ENCODE results near the gene IQGAP3.

IQGAP3 gene

DNA sequence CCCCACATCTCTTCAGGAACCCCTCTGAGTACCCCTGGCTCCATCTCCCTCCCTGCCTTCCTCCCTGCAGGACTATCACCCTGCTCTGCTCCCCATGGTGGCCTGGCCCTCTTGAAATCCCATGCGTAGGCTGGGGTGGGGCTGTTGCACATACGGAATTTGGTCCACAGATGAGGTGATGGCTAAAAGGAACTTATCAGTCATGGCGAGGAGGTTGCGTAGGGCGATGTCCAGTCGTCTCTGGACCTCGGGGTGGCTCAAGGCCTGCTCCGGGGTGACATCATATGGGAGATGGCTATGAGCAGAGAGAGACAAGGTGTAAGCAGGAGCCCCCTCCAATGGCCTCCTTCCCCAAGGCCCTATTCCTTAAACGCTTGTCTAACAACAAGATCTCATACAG is 35.3 kb downstream of the IQGAP3 start:
- no peak for DNase-seq

DNA sequence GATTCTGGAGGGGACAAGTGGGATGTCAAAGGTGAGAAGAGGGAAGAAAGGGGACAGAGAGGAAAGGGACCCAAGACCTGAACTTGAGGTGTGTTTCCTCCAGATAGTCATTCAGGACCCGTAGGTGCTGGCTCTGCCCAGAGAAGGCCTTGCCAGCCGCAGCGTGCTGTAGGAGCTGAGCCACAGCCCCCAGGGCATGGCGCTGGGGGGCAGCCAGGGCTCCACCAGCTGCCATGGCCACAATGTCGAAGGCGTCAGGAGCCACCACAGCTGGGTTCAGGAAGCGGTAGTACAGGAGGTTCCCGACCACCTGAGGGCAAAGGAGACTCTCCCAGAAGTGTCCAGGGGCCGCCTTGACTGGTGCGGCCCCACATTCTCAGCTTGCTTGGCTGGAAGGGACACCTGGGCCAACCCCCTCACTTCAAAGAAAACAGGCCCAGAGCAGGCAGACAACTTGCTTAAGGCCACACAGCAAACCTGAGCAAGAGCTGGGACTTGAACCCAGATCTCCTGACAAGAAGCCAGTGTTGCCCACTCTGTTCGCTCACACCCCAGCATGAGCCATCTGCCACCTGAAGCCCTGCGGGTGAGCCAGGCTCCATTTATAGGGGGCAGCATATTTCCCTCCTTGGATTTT is 37.8 kb downstream of the IQGAP3 start:
- DNase-seq: no peak

DNA sequence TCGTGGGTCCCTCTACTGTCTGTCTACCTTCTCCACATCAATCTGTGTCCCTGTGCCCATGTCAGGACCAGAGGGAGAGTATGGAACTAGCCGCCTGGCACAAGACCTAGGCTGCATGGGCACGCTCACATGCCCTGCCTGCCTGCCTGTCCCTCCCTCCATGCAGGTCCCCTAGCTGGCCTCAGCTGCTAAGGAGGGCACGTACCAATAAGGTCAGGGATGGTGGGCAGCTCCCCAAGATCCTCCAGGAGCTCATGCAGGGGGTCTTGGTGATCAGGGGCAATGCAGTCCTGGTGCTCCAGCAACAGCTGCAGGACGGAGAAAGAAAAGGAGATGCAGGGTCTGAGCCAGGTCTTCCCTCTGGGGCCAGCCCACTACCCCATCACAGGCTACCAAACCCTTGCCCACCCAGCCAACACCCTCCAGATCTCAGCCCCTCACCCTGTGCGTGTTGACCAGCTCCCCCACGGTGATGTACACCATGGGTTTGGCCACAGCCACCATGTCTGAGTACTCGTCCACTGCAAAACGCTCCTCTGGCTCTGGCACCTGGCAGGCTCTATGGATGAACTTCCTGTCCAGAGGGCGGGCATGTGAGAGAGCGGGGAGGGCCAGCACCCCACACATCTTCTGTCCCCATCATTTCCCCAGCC is 38.7 kb downstream of the IQGAP3 start:
- DNase-seq: no peak

DNA sequence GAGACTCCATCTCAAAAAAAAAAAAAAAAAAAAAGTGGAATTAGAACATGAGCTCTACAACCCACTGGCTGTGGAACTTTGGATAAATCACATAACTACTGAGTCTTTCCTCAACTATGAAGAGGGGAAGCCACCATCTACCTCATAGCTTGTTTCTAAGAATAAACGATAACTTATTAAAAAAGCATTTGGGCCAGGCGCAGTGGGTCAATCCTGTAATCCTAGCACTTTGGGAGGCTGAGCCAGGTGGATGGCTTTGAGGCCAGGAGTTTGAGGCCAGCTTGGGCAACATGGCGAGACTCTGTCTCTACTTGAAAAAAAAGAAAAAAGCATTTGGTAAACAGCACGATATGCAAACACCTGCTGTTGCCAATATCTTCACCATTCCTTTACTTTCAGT is 40.0 kb downstream of the IQGAP3 start:
- DNase-seq: no peak

DNA sequence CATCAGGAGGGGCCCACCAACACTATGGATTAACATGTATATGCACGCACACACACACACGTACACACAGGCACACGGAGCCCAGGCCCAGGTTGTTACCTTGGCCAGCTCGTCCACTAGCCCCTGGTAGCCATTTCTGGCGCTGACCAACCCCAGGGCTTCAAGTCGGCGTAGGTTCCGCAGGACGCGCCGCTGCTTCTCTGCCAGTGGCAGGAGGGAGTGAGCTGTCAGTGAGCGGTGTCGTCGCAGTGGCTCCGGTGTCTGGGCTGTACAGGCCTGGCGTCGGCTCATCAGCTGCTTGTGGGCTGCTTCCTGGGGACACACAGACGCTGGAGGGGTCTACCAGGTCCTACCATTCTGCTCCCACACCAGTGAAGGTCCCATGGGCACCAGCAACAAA is 42.4 kb downstream of the IQGAP3 start:
- DNase-seq: no peak

DNA sequence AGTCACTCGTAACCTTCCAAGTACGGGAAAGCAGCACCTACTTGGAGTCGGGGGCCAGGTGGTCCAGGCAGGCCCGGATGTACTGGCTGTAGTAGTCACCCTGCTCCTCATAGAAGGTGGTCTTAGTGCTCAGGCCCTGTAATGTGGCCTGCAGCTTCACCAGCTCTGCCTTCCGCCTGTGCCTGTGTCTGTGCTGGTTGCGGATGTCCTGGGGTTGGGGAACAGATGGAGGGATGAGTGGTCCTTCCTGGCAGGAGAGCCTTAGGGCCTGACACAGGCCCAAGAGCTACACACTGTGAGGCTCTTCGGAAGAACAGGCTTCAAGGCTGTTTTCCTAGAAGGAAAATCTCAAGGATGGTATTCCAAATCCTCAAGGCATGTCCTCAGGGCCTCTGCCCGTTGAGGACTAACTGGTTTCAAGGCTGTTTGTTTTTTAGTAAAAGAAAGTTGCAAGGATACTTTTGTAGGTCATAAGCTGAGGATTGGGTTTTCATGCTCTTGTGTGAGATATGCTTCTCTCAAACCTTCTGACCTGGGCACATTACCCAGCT is 43.4 kb downstream of the IQGAP3 start:
- DNase-seq: no peak

DNA sequence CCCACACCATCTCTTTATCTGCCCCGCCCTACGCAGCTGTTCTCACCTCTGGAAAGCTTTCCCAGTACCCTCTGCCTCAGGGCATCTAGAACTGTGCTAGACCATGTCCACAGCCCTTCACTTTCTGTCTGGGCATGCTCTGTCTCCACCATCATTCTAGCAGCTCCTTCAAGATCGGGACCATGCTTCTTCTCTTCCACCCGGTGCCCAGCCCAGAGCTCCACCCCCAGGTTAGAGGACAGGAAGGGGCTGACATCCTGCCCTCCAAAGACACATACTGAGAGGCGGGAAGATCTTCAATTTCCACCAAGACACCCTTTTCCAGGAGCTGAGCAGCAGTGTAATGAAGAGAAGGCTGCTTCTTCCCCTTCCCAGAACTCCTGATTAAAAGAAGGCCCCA is 44.1 kb downstream of the IQGAP3 start:
- no peak for DNase-seq

DNA sequence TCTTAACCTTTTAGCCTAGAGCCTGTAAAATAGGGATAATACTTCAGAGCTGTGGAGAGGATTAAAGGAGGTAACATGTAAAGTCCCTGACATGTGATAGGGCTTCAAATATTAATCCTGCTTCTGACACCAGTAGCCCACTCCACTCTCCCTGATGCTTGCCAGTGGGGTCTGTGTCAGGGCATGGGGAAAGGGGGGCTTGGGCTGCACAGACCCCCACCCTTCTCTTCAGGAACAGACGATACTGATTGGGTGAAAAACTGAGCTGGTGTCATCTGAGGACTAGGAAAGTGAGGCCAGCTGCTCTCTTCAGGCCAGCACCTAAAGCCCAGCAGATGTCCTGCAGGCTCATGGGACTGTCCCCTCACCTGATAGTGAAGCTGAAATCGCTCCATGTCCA is 44.8 kb downstream of the IQGAP3 start:
- DNase-seq: no peak

DNA sequence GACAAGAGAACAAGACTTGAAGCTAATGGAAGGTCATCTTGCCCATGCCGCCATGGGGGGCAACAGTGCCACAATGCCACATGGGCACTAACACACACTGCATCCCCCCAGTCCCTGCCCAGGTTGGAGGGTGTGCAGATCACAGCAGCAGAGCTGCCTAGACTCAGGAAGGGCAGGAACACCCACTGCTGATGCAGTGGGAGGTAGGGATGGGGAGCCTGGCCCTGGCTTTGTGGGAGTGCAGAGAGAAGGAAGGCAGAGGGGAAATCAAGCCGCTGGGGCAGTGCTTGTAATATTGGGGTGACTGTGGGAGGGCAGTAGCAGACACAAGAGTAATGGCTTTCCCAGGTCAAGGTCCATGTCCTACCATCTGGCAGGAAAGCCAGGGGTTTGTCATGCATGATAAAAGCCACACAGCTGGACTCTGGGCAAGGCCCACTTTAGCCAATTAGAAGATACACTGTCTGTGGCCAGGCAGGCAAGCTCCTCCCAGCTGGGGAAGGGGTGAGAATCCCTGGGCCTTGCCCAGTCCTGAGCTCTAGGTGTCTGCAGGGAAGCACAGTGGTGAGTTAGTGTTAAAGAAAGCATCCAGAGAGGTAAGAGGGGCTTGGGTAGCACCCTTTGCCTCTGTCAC is 46.4 kb downstream of the IQGAP3 start:
- DNase-seq: no peak

DNA sequence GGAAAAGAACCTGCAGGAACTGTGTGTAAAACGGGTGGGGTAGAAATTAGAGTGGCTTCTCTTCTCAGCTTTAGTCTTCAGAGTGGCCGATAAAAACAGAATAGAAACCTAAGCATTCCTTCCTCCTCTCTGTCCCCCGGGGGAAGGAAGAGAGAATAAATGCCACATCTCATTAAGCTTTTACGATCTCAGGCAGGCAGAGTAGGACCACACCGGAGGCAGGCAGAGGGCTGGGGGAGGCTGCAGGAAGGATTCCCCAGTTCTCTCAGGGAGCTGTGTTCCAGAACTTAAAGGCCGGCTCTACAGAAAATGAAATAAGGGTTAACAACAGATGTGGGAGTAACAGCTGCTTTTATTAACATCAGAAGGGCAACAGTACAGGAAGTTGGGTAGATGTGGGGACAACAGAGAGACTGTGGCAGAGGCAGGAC is 47.3 kb downstream of the IQGAP3 start:
- no peak for DNase-seq

DNA sequence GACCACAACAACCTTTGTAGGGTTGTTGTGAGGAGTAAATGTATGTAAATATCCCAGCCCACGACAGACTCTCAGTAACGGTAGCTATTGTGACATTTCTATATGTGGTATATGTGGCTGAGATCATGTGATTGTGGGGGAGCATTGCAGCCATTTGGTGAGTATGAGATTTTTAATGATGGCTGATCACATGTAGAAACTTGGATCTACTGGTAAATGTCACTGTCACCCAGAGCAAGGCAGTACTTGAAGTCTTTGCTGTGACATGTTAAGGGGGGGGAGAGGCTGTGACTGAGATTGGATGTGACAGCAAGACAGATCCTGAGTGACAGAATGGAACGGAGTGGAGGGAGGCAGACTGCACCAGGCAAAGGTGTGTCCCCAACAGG is 47.9 kb downstream of the IQGAP3 start:
- no peak for DNase-seq

DNA sequence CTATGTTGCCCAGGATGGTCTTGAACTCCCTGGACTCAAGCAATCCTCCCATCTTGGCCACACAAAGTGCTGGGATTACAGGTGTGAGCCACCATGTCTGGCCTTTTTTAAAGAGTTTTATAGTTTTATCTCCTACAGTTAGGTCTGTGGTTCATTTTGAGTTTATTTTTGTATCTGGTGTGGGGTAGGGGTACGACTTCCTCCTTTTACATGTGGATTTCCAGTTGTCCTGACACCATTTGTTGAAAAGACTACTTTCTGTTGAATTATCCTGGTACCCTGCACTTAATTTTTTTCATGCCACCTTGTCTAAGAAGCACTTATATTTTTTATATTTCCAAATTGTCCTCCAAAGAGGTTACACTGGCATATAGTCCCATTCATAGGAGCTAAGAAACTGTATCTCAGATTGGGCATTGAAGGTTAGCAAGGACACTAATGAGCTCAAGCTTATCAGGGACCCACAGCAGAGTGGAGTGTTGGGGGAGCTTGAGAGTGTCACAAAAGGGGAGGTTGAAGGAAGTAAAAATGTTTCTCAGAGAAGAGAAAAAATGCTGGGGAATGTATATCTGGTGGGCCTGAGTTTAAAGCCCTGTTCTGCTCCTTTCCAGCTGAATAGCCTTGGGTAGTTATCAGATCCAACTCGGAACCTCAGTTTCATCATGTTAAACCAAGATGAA is 48.4 kb downstream of the IQGAP3 start:
- no peak for DNase-seq

DNA sequence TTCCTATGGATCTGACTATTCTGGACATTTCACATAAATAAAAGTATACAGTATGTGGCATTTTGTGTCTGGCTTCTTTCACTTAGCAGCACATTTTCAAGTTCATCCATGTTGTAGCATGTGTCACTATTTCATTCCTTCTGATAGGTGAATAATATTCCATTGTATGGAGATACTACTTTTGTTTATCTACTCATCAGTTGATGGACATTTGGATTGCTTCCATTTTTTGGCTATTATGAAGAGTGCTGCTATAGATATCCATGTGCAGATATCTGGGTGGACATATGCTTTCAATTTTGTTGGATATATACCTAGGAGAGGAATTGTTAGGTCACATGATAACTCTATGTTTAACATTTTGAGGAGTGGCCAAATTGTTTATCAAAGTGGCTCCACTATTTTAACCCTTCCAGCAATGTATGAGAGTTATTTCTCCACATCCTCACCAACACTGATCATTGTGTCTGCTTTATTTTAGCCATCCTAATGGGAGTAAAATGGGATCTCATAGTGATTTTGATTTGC is 49.9 kb downstream of the IQGAP3 start:
- no peak for DNase-seq

DNA sequence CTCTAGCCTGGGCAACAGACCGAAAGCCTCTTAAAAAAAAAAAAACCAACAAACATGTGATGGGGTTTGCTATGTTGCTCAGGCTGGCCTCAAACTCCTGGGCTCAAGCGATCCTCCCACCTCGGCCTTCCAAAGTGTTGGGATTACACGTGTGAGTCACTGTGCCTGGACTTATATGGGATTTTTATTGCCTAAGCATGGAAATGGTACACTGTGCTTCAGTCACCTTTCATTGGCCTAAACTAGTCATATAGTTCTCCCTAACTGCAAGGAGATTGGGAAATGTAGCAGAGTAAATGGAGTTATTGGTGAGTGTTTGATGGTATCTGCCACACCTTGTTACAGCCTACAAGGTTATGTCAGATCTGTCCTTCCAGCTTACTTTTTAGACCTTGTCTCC is 54.6 kb downstream of the IQGAP3 start:
- DNase-seq: no peak

DNA sequence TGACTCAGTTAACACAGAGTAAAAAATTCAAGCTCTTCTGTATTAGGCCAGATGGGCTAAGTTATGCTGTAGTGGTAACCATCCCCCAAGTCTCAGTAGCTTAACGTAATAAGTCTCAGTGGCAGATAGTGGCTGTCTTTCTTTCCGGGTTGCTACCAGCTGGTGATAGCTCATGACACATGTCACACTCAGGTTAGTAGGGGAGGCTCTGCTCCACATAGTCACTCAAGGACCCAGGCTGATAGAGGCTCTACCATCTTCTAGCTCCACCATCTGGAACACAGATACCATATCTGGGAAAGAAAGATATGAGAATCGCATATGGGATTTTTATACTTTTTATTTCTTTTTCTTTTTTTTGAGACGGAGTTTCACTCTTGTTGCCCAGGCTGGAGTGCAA is 55.5 kb downstream of the IQGAP3 start:
- DNase-seq: no peak

DNA sequence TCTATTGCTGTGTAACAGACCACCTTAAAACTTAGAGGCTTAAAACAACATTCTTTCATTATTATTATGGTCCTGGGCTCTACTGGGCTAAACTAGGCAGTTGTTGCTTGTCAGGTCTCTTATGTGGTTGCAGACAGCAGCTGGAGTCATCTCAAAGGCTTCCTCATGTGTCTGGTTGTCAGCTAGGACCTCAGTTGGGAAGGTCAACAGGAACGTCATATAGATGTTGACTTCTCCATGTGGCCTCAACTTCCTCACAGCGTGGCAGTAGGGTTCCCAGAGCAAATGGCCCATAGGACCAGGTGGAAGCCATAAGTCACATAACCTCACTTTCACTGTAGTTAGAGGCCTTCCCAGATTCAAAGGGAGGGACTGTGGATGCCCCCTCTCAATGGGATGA is 56.4 kb downstream of the IQGAP3 start:
- DNase-seq: no peak

DNA sequence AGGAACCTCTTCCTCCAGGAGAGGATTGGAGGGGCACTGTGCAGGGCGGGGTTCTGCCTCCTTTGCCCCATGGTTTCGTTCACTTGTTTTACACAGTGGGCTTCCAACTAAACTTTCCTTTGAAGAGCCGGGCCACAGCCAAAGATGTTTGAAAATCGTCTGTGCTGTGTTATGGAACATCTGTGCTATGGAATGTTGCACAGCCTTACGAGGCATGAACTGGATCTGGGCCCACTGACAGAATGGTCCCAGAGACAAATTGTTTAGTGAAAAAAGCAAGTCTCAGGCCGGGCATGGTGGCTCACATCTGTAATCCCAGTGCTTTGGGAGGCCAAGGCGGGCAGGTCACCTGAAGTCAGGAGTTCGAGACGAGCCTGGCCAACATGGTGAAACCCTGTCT is 59.2 kb downstream of the IQGAP3 start:
- DNase-seq: no peak

DNA sequence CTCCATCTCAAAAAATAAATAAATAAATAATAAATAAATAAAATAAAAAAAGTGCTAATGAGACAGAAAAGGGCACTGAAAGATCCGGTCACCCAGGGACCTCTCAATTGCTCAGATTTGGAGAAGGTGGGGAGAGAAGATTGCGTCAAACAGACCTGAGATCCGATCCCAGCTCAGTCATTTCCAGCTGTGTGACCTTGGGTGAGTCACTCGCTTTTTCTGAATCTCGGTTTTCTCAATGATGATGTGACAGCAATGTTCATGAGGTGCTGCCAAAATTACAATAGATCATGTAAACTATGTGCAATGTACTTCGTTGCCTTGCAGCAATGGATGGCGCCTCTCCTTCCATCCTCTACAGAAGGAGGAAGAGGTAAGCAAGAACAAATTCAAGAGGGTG is 60.7 kb downstream of the IQGAP3 start:
- no peak for DNase-seq

DNA sequence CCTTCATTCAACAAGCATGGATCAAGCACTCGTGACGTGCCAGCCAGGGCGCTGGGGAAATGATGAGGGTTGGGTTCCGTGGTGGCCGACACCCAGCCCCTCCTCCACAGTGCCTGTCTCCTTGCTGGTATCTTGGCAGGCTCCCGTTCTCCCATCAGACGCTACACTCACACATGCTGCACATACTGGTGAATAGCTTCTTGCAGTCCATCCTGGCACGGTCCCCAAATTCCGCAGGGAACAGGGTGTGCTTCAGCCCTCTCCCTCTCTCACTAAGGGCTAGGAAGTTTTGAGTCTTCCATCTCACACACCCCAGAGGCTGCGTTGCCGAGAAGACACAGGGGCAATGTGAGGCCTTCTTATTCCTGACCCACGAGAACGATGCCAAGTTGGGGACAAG is 61.7 kb downstream of the IQGAP3 start:
- no peak for DNase-seq

DNA sequence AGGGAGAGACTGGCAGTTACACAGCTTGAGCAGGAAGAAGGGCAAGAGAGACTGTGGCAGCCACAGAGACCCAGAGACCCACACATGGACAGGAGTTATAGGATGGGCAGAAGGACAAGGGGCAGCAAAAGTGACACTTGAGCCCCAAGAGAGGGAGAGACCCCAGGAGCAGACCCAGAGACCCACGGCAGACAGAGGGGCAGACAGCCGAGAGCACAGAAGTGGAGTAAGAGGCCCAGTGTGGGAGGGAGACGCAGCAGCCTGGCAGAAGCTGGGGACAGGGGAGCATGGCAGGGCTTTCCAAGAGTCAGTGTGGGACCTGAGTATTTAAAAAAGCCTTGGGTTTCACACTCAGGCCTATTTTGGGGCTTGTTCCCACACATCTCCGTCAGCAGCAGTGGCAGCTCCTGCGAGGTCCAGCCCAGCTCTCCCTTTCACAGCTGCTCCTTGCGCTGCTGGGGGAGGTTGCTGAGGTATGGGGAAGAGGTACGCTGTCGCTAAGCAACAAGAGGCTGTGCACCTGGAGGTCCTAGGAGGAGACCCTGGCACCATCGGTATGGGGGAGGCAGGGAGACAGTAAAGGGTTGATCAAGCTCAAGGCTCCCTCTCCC is 62.8 kb downstream of the IQGAP3 start:
- DNase-seq: no peak

DNA sequence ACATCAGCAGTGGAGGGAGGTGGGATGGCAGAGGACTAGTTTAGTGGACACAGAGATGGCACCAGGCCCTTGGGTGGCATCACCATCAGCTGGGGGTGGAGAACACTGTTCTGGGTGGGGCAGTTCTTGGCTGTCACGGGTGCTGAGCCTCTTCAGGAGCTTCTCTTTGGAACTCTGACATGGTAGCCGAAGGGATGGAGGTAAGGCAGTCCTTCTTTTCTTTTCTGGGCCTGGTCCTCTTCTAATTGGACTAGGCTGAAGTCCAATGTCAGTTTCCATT is 63.5 kb downstream of the IQGAP3 start:
- DNase-seq: no peak

DNA sequence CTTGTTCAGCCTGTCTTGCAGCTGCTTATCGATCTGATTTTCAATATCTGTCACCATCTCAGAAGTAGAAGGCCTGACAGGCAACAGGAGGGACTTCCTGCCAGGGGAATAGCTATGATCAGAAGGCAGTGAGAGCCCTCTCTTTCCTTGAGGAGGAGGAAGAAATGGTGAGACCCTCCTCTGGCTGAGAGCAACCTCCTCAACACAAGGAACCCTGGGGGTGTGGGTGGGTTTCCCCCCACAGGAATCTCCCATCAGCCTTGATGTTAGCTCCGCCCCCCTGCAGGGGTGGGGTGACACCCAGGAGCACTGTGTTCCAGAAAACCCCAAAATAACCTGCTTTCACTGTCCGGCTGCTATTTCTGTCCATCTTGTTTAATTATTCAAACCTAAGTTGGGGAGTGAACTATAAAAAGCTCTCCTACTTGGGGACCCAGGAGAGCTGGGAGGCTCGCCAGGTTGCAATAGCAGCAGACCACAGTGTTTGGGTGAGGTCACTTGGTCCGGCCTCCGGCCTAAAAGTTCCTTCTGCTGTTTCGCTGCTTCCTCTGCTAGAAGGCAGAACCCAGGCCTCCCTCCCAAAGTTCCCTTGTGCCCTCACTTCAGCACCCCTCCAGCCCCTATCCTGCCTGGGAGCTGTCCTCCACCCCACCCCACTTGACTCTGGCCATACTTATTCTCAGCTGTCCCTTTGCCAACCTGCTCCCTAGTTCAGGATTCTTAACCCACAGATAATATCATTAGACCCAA is 64.0 kb downstream of the IQGAP3 start:
- no peak for DNase-seq

DNA sequence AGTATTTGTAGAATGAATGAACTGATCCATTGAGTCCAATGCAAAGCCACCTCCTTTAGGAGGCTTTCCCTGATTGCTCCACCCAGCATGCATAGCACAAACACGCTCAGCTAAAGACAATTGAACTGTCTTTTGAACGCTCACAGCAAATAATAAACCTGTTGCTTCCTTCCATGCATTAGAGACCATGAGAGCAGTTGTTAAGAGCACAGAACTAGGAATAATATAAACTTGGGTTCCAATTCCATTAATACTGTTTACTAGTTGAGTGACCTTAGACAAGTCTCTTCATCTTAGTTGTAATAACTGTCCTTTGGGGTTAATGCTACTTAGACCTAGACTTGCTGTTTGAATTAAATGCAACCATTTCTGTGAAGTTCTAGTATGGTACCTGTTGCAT is 65.9 kb downstream of the IQGAP3 start:
- no peak for DNase-seq

Measured in T-helper 9 cell (primary cell).